Smooth muscle cell (in vitro differentiated cells): ENCODE measurements around the gene TSEN54. TPM values are rescaled to one million over a fixed set of nuclear protein-coding genes. Genes with fewer than 3 reads are reported as not detected.

ENCODE experiments used
- DNase-seq: peaks from one replicate; lab custom pipeline; 2025; ENCODE audit not compliant: unreplicated experiment; lab: John Stamatoyannopoulos, UW
- H2AFZ ChIP-seq: fragments of 200-600 bp; sonication (generic); 2 replicates; pipeline ENCODE4 v1.6.0; 2016; ENCODE audit warnings: antibody characterized with exemption, low read depth, mild to moderate bottlenecking
- H3F3A ChIP-seq: fragments of 200-600 bp; sonication (generic); 2 replicates; pipeline ENCODE4 v1.6.0; 2017; ENCODE audit warnings: antibody characterized with exemption, low read depth
- H3K27ac ChIP-seq: fragments of 200-600 bp; sonication (generic); 2 replicates; pipeline ENCODE4 v1.5.1; 2016; ENCODE audit warnings: low read depth, mild to moderate bottlenecking
- H3K27me3 ChIP-seq: fragments of 200-600 bp; sonication (generic); 2 replicates; pipeline ENCODE4 v1.6.1; 2016; ENCODE audit warnings: low read depth, mild to moderate bottlenecking
- H3K36me3 ChIP-seq: fragments of 200-600 bp; sonication (generic); 2 replicates; pipeline ENCODE4 v1.5.1; 2016; ENCODE audit warnings: low read depth
- H3K4me1 ChIP-seq: fragments of 200-600 bp; sonication (generic); 2 replicates; pipeline ENCODE4 v1.5.1; 2016; ENCODE audit warnings: low read depth
- H3K4me2 ChIP-seq: fragments of 200-600 bp; sonication (generic); 2 replicates; pipeline ENCODE4 v1.6.0; 2016; ENCODE audit warnings: mild to moderate bottlenecking
- H3K4me3 ChIP-seq: fragments of 200-600 bp; sonication (generic); 2 replicates; pipeline ENCODE4 v1.5.1; 2016; ENCODE audit warnings: mild to moderate bottlenecking
- H3K79me2 ChIP-seq: fragments of 200-600 bp; sonication (generic); 2 replicates; pipeline ENCODE4 v1.6.0; 2016; ENCODE audit warnings: low read depth, mild to moderate bottlenecking
- H3K9ac ChIP-seq: fragments of 200-600 bp; sonication (generic); 2 replicates; pipeline ENCODE4 v1.6.0; 2016; ENCODE audit warnings: low read depth
- H3K9me3 ChIP-seq: fragments of 200-600 bp; sonication (generic); replicated peaks from 2 replicates; pipeline ENCODE4 v1.5.1; 2016; ENCODE audit warnings: low read depth
- H4K20me1 ChIP-seq: fragments of 200-600 bp; sonication (generic); 2 replicates; pipeline ENCODE4 v1.6.0; 2016; ENCODE audit warnings: low read depth
- WGBS: methylation state at CpG from one replicate; pipeline ENCODE4 v1.1.7; 2016; ENCODE audit warnings: low lambda C conversion rate; 5-methylcytosine and 5-hydroxymethylcytosine counted together
- microRNA-seq: library from miRNA; unstranded; fragments of <30 nt; microRNA quantifications from one replicate; pipeline ENCODE4, GENCODE V29; 2016; ENCODE audit warnings: borderline number of aligned reads
- polyA plus RNA-seq: library from polyadenylated mRNA; unstranded; fragments of >200 nt; fragmentation: Nextera tagmentation; extraction: Ambion mirVana; gene quantifications from 2 replicates; pipeline ENCODE4 v1.2.1, GENCODE V29; 2016
- total RNA-seq: library from RNA; depleted of rRNA; stranded (reverse); fragments of >200 nt; gene quantifications from 2 replicates; pipeline ENCODE4 v1.2.3, GENCODE V29; 2014
- TF ChIP-seq, protein P1 (sequence below): fragments of 200-600 bp; sonication (generic); IDR thresholded peaks from 2 replicates; pipeline ENCODE4 v1.5.1; 2017; ENCODE audit warnings: borderline replicate concordance, mild to moderate bottlenecking, antibody characterized with exemption; ENCODE audit not compliant: insufficient read depth, poor library complexity, severe bottlenecking

Gene TSEN54
- total and polyA plus RNA-seq, 2 experiments from 2014 or later, result 15.1 TPM

DNA sequence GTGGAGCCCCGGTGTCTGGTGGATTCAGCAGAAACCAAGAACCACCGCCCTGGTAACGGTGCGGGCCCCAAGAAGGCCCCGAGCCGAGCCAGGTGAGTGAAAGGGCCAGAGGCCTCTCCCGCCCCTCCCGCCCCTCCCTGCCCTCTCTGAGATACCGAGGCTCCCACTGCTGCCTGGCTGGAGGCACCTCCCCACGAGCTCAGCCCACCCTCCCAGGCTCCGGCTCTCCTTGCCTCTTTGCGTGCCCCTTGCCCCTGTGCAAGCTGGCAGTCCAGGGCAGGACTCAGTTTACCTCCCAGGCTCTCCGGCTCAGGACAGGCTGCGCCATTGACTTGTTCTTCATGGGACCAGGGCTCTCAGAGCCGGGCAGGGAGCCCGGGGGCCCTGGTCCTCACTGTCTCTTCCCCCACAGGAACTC is 57.2 kb downstream of the TSEN54 start:
- H3K27me3 ChIP-seq, result no peaks in the 10 kb centered on the region
- no peak overlapping the region for H3K27ac ChIP-seq
- no peak overlapping the region for H3K4me3 ChIP-seq
- H3K36me3 ChIP-seq, result no peaks in the 10 kb centered on the region
- 97% methylated on average over 10 of the region's 16 CpGs for WGBS
- H3K4me1 ChIP-seq, result no peaks in the 10 kb centered on the region
- no peaks in the 10 kb centered on the region for H3K9me3 ChIP-seq
- no peak overlapping the region for H3K4me2 ChIP-seq
- H3K9ac ChIP-seq, result no peak overlapping the region
- no peaks in the 10 kb centered on the region for H3F3A ChIP-seq
- H4K20me1 ChIP-seq, result no peaks in the 10 kb centered on the region
- H2AFZ ChIP-seq, result no peak overlapping the region
- TF ChIP-seq, protein P1, sequence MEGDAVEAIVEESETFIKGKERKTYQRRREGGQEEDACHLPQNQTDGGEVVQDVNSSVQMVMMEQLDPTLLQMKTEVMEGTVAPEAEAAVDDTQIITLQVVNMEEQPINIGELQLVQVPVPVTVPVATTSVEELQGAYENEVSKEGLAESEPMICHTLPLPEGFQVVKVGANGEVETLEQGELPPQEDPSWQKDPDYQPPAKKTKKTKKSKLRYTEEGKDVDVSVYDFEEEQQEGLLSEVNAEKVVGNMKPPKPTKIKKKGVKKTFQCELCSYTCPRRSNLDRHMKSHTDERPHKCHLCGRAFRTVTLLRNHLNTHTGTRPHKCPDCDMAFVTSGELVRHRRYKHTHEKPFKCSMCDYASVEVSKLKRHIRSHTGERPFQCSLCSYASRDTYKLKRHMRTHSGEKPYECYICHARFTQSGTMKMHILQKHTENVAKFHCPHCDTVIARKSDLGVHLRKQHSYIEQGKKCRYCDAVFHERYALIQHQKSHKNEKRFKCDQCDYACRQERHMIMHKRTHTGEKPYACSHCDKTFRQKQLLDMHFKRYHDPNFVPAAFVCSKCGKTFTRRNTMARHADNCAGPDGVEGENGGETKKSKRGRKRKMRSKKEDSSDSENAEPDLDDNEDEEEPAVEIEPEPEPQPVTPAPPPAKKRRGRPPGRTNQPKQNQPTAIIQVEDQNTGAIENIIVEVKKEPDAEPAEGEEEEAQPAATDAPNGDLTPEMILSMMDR, result no peak
- DNase-seq, result no peak
- no peaks in the 10 kb centered on the region for H3K79me2 ChIP-seq

DNA sequence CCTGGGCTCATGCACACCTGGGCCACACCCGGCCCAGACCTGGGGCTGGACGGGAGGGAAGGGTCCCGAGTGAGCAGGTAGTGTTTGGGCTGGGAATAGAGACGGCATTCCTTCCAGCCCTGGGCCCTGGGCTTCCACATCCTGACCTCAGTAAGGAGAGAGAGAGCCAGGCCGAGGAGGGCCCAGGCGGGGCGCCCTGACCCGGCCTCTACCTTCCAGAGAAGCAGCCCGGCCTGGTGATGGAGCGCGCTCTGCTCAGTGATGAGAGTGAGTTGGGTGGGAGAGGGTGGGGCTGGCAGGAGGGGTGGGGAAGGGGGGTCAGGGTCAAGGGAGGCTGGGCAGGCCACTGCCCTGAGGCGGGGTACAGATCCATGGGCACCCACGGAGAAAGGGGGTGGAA is 57.7 kb downstream of the TSEN54 start:
- Histone ChIP-seq H3K4me2 (no peak overlapping the region), H3K27me3 (no peaks in the 10 kb centered on the region), H4K20me1 (no peaks in the 10 kb centered on the region), H3K9ac (no peak overlapping the region), H3K4me3 (no peak overlapping the region), H3K79me2 (no peaks in the 10 kb centered on the region), H3K4me1 (no peaks in the 10 kb centered on the region), H3K36me3 (no peaks in the 10 kb centered on the region), H3K27ac (no peak overlapping the region), H3K9me3 (no peaks in the 10 kb centered on the region), H3F3A (no peaks in the 10 kb centered on the region), H2AFZ (no peak overlapping the region)
- WGBS, result 95% methylated on average over 6 of the region's 13 CpGs
- DNase-seq, result no peak
- TF ChIP-seq, protein P1, result no peak

Small RNA genes within 50 kb of the gene (microRNA-seq; reads per million reads assigned to microRNA genes)
- gene MIR6785, result not detected

Other genes starting within 250 kb of the TSEN54 start
- gene MIF4GD, start 245.3 kb upstream of the TSEN54 start, total RNA-seq, result 5.3 and 6.2 TPM in 2 replicates
- 17.0 and 20.8 TPM in 2 replicates for gene MIF4GD, start 245.3 kb upstream of the TSEN54 start, polyA plus RNA-seq
- gene SLC25A19, start 227.1 kb upstream of the TSEN54 start, total RNA-seq, result 1.9 and 2.4 TPM in 2 replicates
- 3.6 and 6.9 TPM in 2 replicates for gene SLC25A19, start 227.1 kb upstream of the TSEN54 start, polyA plus RNA-seq
- gene GRB2, start 110.8 kb upstream of the TSEN54 start, total RNA-seq, result 62.4 and 76.5 TPM in 2 replicates
- gene GRB2, start 110.8 kb upstream of the TSEN54 start, polyA plus RNA-seq, result 80.1 and 83.2 TPM in 2 replicates
- 18.4 and 35.9 TPM in 2 replicates for gene TMEM94, start 59.9 kb upstream of the TSEN54 start, total RNA-seq
- 25.9 and 26.3 TPM in 2 replicates for gene TMEM94, start 59.9 kb upstream of the TSEN54 start, polyA plus RNA-seq
- gene CASKIN2, start 991 bp upstream of the TSEN54 start, total RNA-seq, result 2.6 and 4.2 TPM in 2 replicates
- 8.0 and 10.9 TPM in 2 replicates for gene CASKIN2, start 991 bp upstream of the TSEN54 start, polyA plus RNA-seq
- gene LLGL2, start 9.2 kb downstream of the TSEN54 start, total RNA-seq, result 7.6 and 9.9 TPM in 2 replicates
- gene LLGL2, start 9.2 kb downstream of the TSEN54 start, polyA plus RNA-seq, result 12.7 and 33.5 TPM in 2 replicates
- gene MYO15B, start 71.3 kb downstream of the TSEN54 start, total RNA-seq, result 10.5 and 14.7 TPM in 2 replicates
- gene MYO15B, start 71.3 kb downstream of the TSEN54 start, polyA plus RNA-seq, result 17.5 and 43.9 TPM in 2 replicates
- 0.13 and 1.7 TPM in 2 replicates for gene SMIM5, start 116.9 kb downstream of the TSEN54 start, total RNA-seq
- gene SMIM5, start 116.9 kb downstream of the TSEN54 start, polyA plus RNA-seq, result 0.80 and 1.2 TPM in 2 replicates
- gene RECQL5, start 150.6 kb downstream of the TSEN54 start, total RNA-seq, result 12.5 and 38.2 TPM in 2 replicates
- gene RECQL5, start 150.6 kb downstream of the TSEN54 start, polyA plus RNA-seq, result 15.4 and 15.7 TPM in 2 replicates
- 75.4 and 87.7 TPM in 2 replicates for gene SAP30BP, start 150.8 kb downstream of the TSEN54 start, total RNA-seq
- gene SAP30BP, start 150.8 kb downstream of the TSEN54 start, polyA plus RNA-seq, result 119 and 135 TPM in 2 replicates
- gene ITGB4, start 204.9 kb downstream of the TSEN54 start, total RNA-seq, result 66.0 and 83.8 TPM in 2 replicates
- 47.2 and 233 TPM in 2 replicates for gene ITGB4, start 204.9 kb downstream of the TSEN54 start, polyA plus RNA-seq
- 31.1 and 32.7 TPM in 2 replicates for gene GALK1, start 248.7 kb downstream of the TSEN54 start, total RNA-seq
- 88.8 and 108 TPM in 2 replicates for gene GALK1, start 248.7 kb downstream of the TSEN54 start, polyA plus RNA-seq